ENCODE results near the gene BID.
A peak's percentile ranks its signal among the peaks of the same experiment; 100 is the strongest.

Gene BID

GRCh38 chr22:17783773-17784480 is 9.7 kb upstream of the BID start:
- no peak for DNase-seq (ENCODE audit: low read depth)

DNA sequence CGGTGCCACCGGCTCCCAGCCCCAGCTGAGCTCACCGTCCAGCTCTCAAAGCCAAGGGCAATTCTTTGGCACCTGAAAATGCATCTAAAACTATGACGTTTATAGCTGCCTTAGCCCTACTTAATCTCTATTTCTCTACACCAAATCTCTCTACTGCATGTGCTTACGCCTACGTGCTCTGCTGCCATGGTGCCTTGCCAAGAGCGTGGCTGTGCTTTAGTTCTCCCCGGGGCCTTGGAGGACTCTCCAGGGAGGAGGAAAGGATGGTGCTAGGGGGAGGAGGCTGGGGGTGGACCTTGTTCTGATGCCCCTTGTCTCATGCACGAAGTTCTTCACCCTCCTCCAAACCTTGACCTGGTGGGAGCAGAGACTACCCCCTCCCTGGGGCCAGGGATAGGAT is 9.0 kb upstream of the BID start:
- no peak for DNase-seq (ENCODE audit: low read depth)

GRCh38 chr22:17782621-17783020 is 8.4 kb upstream of the BID start:
- no peak for DNase-seq (ENCODE audit: low read depth)

DNA sequence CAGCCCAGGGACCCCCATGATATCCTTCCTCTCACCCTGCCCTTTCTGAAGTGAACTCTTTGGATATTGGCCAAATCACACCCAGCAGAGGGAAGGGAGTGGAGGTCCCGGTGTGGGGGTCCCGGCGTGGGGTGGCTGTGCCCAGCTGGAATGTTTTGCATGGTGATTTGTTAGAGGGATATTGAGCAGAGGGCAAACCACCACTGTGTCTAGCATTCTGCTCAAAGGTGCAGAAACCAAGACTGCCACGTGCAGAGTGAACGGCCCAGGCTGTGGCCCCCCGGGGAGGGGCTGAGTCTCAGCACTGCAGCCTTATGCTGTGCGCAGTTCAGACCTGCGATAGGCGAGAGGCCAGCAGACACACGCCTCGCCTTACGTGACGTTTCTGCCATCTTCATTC is 7.9 kb upstream of the BID start:
- DNase-seq (ENCODE audit: low read depth): no peak

- peak; percentile 54 for DNase-seq (ENCODE audit: low read depth)
Measured at GRCh38 chr22:17781319-17782031, 7.2 kb upstream of the BID start.

DNA sequence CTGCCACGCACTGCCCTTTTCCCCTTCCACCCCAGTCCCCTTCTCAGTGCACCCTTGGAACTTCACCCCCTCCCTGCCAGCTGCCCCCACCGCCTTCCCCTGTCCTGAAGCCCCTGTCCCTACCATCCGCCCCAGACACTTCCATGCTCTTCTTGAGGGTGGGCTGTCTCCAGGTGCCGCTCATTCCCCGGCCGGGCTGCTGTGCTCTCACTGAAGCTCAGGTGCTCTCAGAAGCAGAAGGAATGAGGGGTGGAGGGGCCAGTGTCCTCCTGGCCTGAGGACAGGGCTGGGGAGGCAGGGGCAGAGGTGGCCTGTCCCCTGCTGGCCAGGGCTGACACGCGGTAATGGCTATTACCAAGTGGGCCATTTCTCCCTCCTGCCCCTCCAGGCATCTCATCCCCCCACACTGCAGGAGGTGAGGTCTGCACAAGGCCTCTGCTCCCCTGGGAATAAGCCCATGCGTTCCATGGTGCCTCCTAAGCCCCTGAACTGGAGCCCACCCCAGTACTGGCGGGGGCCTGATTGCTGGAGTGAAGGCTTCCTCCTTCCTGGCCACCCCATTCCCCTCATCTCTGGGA is 6.6 kb upstream of the BID start:
- no peak for DNase-seq (ENCODE audit: low read depth)

DNA sequence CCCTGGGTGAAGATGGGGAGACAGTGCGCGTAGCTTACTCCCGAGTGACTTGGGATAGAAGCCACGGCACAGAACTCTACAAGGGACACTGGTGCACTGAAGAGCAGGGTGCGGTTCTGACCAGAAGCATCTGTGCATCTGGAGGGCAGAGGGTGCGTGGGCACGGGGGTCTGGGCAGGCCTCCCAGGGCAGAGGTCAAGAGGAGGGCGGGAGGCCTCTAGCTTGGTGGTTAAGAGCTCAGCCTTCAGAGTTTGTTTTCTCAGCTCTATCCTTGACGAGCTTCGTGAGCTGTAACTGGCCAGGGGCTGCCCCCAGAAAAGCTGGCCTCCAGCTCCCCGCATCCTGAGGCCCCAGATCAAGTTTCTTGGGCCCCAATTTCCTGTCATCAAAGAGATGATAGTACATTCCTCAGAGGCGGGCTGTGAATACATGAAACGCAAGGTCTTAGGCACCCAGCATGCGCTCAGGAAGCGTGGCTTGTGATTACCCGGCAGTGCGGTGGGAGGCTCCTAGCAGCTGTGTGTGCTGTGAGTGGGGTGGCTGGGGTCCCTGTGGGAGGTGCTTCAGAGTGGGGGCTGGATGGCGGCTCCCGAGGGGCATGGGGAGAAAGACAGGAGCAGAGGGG is 6.0 kb upstream of the BID start:
- no peak for DNase-seq (ENCODE audit: low read depth)

DNA sequence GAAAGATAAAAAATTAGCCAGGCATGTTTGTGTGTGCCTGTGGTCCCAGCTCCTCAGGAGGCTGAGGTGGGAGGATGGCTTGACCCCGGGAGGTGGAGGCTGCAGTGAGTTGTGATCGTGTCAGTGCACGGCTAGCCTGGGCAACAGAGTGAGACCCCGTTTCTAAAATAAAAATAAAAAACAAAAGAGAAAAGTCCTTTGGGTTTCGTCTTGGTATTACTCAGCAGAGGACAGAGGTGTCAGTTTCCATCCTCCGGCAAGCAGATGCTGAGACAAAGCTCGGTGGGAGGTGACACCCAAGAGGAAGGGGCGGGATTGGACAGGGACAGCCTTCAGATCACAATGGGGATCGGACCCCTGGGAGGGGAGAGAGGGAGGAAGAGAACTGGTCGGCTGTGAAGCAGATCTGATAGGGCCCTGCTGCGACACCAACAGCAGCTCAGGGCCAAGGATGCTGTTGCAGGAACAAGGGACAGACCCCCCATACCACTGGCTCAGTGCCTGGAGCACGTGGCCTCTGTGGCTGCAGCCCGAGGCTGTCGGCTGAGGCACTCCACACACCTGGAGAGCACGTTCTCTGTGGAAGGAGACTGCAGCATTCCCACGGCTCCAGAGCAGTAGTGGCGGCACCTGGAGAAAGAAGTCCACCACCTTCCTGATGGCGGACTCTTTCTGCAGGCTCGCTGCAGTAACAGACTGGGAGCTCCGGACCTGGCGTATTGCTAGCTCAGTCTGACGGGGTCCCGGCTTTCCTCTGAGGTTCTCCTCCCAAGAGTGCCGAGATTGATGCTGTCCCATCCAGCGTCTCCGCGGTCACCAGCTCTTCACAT is 5.2 kb upstream of the BID start:
- no peak for DNase-seq (ENCODE audit: low read depth)

DNA sequence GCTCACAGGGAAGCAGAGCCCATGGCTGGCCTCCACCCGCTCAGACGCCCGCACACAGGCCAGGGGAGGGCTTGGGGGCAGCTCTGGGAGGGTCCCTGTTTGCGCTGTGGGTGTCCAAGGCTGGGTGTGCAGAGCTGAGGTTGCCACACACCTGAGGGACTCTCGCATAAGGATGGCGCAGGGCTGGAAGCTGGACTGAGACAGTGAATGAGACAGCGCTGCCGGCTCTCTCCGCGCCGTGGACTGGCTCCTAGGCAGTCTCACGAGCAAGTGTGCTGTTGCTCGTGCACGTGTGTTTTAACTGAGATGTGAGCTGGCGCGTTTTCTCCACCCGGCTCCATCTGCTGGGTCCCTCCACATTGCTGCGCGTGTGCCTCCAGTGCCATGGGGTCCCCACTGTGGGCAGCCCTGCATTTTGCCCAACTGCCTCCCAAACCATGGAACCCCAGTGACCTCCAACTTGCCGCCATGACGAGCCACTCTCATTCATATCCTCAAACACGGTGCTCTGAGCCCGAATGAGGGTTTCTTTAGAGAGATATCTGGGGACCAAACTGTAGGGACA is 4.2 kb upstream of the BID start:
- DNase-seq (ENCODE audit: low read depth): no peak

GRCh38 chr22:17777717-17778044 is 3.4 kb upstream of the BID start:
- DNase-seq (ENCODE audit: low read depth): no peak

DNA sequence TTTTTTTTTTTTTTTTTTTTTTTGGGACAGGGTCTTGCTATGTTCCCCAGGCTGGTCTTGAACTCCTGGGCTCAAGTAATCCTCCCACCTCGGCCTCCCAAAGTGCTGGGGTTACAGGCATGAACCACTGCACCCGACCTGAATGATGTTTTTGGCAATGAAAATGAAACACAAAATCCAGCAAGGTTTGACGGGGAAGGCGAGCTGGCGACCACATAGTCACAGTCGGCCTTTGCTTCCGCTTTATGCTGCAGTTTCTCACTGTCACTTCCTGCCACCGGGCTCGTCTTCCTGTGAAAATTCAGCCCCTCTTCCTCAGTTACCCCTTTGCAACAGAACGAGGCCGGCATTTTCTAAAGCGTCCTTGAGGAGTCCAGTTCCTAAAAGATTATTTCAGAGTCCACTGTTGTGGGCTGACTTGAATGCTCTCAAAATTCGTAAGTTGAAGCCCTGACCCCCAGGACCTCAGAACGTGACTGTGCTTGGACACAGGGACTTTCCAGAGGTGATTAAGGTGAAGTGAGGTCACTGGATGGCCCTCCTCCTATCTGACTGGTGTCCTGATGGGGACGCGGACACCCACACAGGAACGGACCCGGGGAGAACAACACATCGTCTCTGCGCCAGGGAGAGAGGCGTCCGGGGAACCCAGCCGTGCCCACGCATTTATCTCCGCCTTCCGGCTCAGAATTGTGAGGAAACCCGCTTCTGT is 2.9 kb upstream of the BID start:
- DNase-seq (ENCODE audit: low read depth): no peak

- no peak for DNase-seq (ENCODE audit: low read depth)
Measured at GRCh38 chr22:17775781-17776465, 1.7 kb upstream of the BID start.

- no peak for DNase-seq (ENCODE audit: low read depth)
Measured at GRCh38 chr22:17774926-17775685, 837 bp upstream of the BID start.

DNA sequence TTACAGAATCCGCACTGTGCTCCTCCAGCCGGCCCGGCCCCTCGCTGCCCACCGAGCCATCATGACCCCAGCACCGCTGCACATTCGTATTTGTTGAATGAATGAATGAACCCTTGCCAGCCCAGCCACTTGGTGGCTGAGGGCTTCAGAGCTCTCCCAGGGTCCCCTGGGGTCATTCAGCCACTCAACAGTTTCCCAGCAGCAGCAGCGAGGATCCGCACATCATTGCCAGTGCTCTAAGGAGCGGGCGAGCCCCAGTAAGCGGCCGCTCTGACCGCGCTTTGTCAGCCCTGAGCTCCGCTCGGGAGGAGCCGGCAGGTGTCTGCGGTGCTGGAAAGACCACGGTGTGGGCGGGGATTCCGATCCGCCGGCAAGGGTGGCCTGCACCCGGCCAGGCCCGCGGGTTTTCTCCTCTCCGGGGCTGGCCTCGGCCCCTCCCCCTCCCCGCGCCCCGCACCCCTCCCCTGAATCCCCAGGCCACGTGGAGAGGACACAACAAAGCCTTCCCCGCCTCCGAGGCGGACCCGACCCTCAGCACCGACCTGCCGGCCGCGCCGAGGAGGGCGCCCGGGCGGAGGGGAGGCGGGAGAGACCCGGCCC is 563 bp downstream of the BID start:
- DNase-seq (ENCODE audit: low read depth): no peak

DNA sequence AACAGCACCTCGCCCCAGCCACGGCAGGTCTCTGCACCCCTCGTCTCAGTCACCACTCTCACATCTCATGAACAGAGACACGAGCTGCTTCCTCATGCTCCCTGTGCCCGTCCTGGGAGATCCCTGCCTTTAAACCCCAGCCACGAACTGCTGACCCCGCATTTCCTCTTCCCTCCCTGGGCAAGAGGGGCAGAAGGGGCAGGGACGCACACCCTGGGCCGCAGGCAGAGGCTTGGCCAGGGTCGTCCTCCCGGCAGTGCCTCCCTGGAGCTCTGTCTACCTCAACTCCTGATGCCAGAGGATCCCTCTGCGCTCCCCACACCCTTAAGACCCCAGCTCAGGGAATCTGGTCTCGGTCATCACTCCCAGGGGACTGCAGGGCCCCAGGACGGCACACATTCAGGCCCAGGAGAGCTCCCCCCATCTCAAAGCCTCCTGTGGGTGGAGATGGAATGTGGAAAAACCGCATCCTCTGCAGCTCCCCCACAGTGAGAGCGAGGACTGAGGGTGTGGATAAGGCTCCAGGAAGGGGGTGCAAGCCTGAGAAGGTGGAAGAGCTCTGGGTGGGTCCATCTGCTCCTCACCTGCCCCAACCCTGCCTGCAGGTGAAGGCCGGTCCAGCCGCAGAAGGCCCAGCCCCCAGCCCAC is 1.2 kb downstream of the BID start:
- no peak for DNase-seq (ENCODE audit: low read depth)

GRCh38 chr22:17772249-17772957 is 1.9 kb downstream of the BID start:
- no peak for DNase-seq (ENCODE audit: low read depth)

GRCh38 chr22:17770180-17771077 is 3.8 kb downstream of the BID start:
- DNase-seq (ENCODE audit: low read depth): no peak
